GM23248 (cell line): ENCODE data around the gene TLE2. TPM values are rescaled to one million over a fixed set of nuclear protein-coding genes. Genes with fewer than 3 reads are reported as not detected.

Experiments used
- DNase-seq: peaks from one replicate; pipeline ENCODE4 v3.0.0-alpha.2; 2015
- H2AFZ ChIP-seq: fragments of 200-600 bp; sonication (generic); 2 replicates; pipeline ENCODE4 v1.6.1; 2016; ENCODE audit warnings: antibody characterized with exemption
- H3F3A ChIP-seq: fragments of 200-600 bp; sonication (generic); 2 replicates; pipeline ENCODE4 v1.6.1; 2016; ENCODE audit warnings: mild to moderate bottlenecking, antibody characterized with exemption, mixed run types; ENCODE audit not compliant: insufficient read depth
- H3K27ac ChIP-seq: fragments of 200-600 bp; sonication (generic); 2 replicates; pipeline ENCODE4 v1.5.1; 2016; ENCODE audit warnings: mild to moderate bottlenecking
- H3K27me3 ChIP-seq: fragments of 200-600 bp; sonication (generic); replicated peaks from 2 replicates; pipeline ENCODE4 v1.6.1; 2016; ENCODE audit warnings: mild to moderate bottlenecking; ENCODE audit not compliant: insufficient read depth
- H3K36me3 ChIP-seq: fragments of 200-600 bp; sonication (generic); 2 replicates; pipeline ENCODE4 v1.6.1; 2016; ENCODE audit warnings: low read depth, mild to moderate bottlenecking
- H3K4me1 ChIP-seq: fragments of 200-600 bp; sonication (generic); 2 replicates; pipeline ENCODE4 v1.6.1; 2016; ENCODE audit warnings: mild to moderate bottlenecking; ENCODE audit not compliant: insufficient read depth
- H3K4me2 ChIP-seq: fragments of 200-600 bp; sonication (generic); one replicate; pipeline ENCODE4 v1.6.1; 2016; ENCODE audit warnings: mild to moderate bottlenecking; ENCODE audit not compliant: unreplicated experiment
- H3K4me3 ChIP-seq: fragments of 200-600 bp; sonication (generic); 2 replicates; pipeline ENCODE4 v1.5.1; 2016; ENCODE audit warnings: mild to moderate bottlenecking
- H3K79me2 ChIP-seq: fragments of 200-600 bp; sonication (generic); 2 replicates; pipeline ENCODE4 v1.6.1; 2016; ENCODE audit warnings: mild to moderate bottlenecking; ENCODE audit not compliant: insufficient read depth
- H3K9ac ChIP-seq: fragments of 200-600 bp; sonication (generic); 2 replicates; pipeline ENCODE4 v1.6.1; 2016; ENCODE audit warnings: mild to moderate bottlenecking
- H3K9me2 ChIP-seq: fragments of 200-600 bp; sonication (generic); 2 replicates; pipeline ENCODE4 v1.6.1; 2016; ENCODE audit warnings: mixed run types, mild to moderate bottlenecking, moderate library complexity; ENCODE audit not compliant: insufficient read depth
- H3K9me3 ChIP-seq: fragments of 200-600 bp; sonication (generic); one replicate; pipeline ENCODE4 v1.6.1; 2017; ENCODE audit warnings: low read depth
- H4K20me1 ChIP-seq: fragments of 200-600 bp; sonication (generic); 2 replicates; pipeline ENCODE4 v1.6.0; 2016; ENCODE audit not compliant: insufficient read depth
- EZH2 ChIP-seq: fragments of 200-600 bp; sonication (generic); IDR thresholded peaks from 2 replicates; pipeline ENCODE4 v1.6.1; 2018; ENCODE audit warnings: antibody characterized with exemption, mild to moderate bottlenecking; ENCODE audit not compliant: insufficient read depth, poor library complexity, severe bottlenecking
- EZH2phosphoT487 ChIP-seq: fragments of 200-600 bp; sonication (generic); IDR thresholded peaks from 2 replicates; pipeline ENCODE4 v1.6.1; 2018; ENCODE audit warnings: antibody characterized with exemption, moderate library complexity, mild to moderate bottlenecking, low read depth; ENCODE audit not compliant: insufficient read depth
- WGBS, 2 experiments: methylation state at CpG; one replicate each; pipeline ENCODE4 v1.1.6; 2015 to 2017; ENCODE audit warnings: low lambda C conversion rate in 2 of 2, low coverage in 1 of 2; ENCODE audit errors: missing lambda C conversion rate in 2 of 2; 5-methylcytosine and 5-hydroxymethylcytosine counted together
- in situ Hi-C: fragments of 300-500 bp; cut with MboI; formaldehyde crosslinking; loops from 2 replicates; pipeline ENCODE4 v1.15.0; 2020
- polyA plus RNA-seq: library from polyadenylated mRNA; unstranded; fragments of >200 nt; fragmentation: Nextera tagmentation; extraction: Ambion mirVana; gene quantifications from 2 replicates; pipeline ENCODE4 v1.2.1, GENCODE V29; 2016
- total RNA-seq: library from RNA; depleted of rRNA; stranded (reverse); fragments of >200 nt; shearing (Covaris generic); gene quantifications from 2 replicates; pipeline ENCODE4 v1.2.3, GENCODE V29; 2014; rRNA removed

Gene TLE2
- total and polyA plus RNA-seq, 2 experiments from 2014 or later, result 3.6 to 10.1 TPM

DNA sequence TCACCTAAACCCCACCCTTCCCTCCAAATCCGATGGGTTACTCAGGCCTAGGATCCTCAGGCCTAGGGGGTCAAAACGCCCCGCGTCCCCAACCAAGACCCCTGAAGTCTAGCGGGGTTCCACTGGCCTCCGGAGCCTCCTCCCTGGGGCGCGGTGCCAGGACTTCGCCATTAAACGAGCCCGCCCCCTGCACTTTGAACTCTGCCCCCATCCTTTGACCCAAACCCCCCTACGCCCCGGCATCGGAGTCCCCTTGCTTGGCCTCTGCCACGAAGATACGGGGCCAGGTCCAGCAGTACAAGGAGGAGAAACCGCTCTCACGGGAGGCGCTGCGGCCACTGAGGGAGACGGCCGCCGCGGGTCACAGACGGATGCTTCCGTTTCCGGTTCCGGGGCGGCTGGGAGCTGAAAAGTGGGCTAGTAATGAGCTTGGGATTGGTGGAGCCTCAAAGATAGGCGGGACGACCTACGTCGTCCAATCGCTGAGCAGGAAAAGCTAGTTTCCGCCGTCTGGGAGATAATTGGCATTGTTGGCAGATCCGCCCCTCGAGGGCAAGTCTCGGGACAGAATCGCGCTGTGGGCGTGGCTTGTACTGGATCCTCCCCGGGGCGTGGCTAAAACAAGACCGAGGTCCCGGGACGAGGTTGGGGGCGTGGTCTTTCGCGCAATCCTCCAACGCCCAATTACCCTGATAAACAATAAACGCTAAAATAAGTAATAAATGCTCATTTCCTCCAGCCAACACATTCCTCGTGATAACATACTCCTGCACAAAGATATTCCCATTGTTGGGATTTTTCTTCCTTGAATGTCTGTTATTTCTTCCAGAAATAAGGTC is 78.6 kb downstream of the TLE2 start:
- Histone ChIP-seq H3K9me3 (no peaks in the 10 kb centered on the region), H3F3A (no peaks in the 10 kb centered on the region), H3K9me2 (no peaks in the 10 kb centered on the region), H4K20me1 (no peaks in the 10 kb centered on the region), H3K9ac (peak overlapping the region; percentile 93), H3K4me3 (peak overlapping the region; percentile 89), H3K27me3 (no peaks in the 10 kb centered on the region), H2AFZ (peak overlapping the region; percentile 81), H3K36me3 (no peaks in the 10 kb centered on the region), H3K27ac (peak overlapping the region; percentile 73), H3K79me2 (peaks cover 18% of the 10 kb centered on the region), H3K4me2 (peak overlapping the region; percentile 95), H3K4me1 (no peaks in the 10 kb centered on the region)
- DNase-seq, result peak; percentile 100
- in situ Hi-C loops, result loop anchor here (10.0 kb wide), 1 partner anchor 214 kb away; no protein-coding TSS in a partner anchor
- 0 to 1% methylated on average over 53 of the region's 53 CpGs for WGBS, 2 experiments
- no peak for TF ChIP-seq EZH2
- no peak for TF ChIP-seq EZH2phosphoT487

DNA sequence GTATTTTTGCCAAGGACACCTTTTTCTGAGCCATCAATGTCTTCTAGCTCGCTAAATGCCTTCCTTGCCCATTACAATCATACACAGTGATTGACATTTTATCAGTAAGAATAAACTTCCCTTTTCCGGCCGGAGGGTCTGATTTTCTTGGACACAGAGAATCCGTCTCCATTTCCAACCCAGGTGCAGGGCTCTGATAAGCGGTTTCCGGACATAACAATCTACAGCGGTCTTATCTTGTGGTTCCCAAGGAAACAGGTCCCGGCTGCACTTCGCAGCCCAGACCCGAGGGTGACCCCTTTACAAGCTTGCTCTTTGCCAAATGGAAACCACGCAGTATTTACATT is 79.2 kb downstream of the TLE2 start:
- Histone ChIP-seq H3K9ac (peak overlapping the region; percentile 93), H3K9me2 (no peaks in the 10 kb centered on the region), H3F3A (no peaks in the 10 kb centered on the region), H3K4me2 (peak overlapping the region; percentile 95), H3K4me3 (peak overlapping the region; percentile 89), H3K36me3 (no peaks in the 10 kb centered on the region), H3K4me1 (no peaks in the 10 kb centered on the region), H3K79me2 (peaks cover 18% of the 10 kb centered on the region), H4K20me1 (no peaks in the 10 kb centered on the region), H2AFZ (peak overlapping the region; percentile 77), H3K27ac (peak overlapping the region; percentile 73), H3K27me3 (no peaks in the 10 kb centered on the region), H3K9me3 (no peaks in the 10 kb centered on the region)
- WGBS, 2 experiments, result 2 to 3% methylated on average over 11 of the region's 11 CpGs
- in situ Hi-C loops, result loop anchor here (10.0 kb wide), 1 partner anchor 215 kb away; no protein-coding TSS in a partner anchor
- TF ChIP-seq EZH2 (no peak), EZH2phosphoT487 (no peak)
- DNase-seq, result peak; percentile 32

Other genes with a start within 250 kb of the TLE2 start
- 56.1 and 57.5 TPM in 2 replicates for gene SGTA, start 246.0 kb downstream of the TLE2 start, total RNA-seq
- gene SGTA, start 246.0 kb downstream of the TLE2 start, polyA plus RNA-seq, result 66.0 and 66.2 TPM in 2 replicates
- 136 and 153 TPM in 2 replicates for gene THOP1, start 243.8 kb downstream of the TLE2 start, total RNA-seq
- 64.8 and 70.0 TPM in 2 replicates for gene THOP1, start 243.8 kb downstream of the TLE2 start, polyA plus RNA-seq
- 2.9 and 3.0 TPM in 2 replicates for gene ZNF554, start 209.4 kb downstream of the TLE2 start, total RNA-seq
- 1.4 and 2.2 TPM in 2 replicates for gene ZNF554, start 209.4 kb downstream of the TLE2 start, polyA plus RNA-seq
- gene ZNF555, start 187.8 kb downstream of the TLE2 start, total RNA-seq, result 4.3 and 7.3 TPM in 2 replicates
- gene ZNF555, start 187.8 kb downstream of the TLE2 start, polyA plus RNA-seq, result 5.8 and 6.2 TPM in 2 replicates
- gene ZNF556, start 161.9 kb downstream of the TLE2 start, total RNA-seq, result not detected in 2 replicates
- not detected in 2 replicates for gene ZNF556, start 161.9 kb downstream of the TLE2 start, polyA plus RNA-seq
- gene ZNF57, start 128.4 kb downstream of the TLE2 start, total RNA-seq, result 1.7 and 4.6 TPM in 2 replicates
- 1.9 and 2.3 TPM in 2 replicates for gene ZNF57, start 128.4 kb downstream of the TLE2 start, polyA plus RNA-seq
- 0.76 and 1.1 TPM in 2 replicates for gene ZNF77, start 84.3 kb downstream of the TLE2 start, total RNA-seq
- 1.2 TPM in 2 replicates for gene ZNF77, start 84.3 kb downstream of the TLE2 start, polyA plus RNA-seq
- 0.13 and 0.65 TPM in 2 replicates for gene TLE6, start 51.7 kb downstream of the TLE2 start, total RNA-seq
- gene TLE6, start 51.7 kb downstream of the TLE2 start, polyA plus RNA-seq, result 0.21 and 0.68 TPM in 2 replicates
- 254 and 337 TPM in 2 replicates for gene TLE5, start 33.2 kb upstream of the TLE2 start, total RNA-seq
- 133 and 157 TPM in 2 replicates for gene TLE5, start 33.2 kb upstream of the TLE2 start, polyA plus RNA-seq
- 69.9 and 99.3 TPM in 2 replicates for gene GNA11, start 65.1 kb upstream of the TLE2 start, total RNA-seq
- gene GNA11, start 65.1 kb upstream of the TLE2 start, polyA plus RNA-seq, result 14.2 and 15.0 TPM in 2 replicates
- gene GNA15, start 106.8 kb upstream of the TLE2 start, total RNA-seq, result not detected in 2 replicates
- gene GNA15, start 106.8 kb upstream of the TLE2 start, polyA plus RNA-seq, result not detected in 2 replicates
- not detected in 2 replicates for gene S1PR4, start 149.5 kb upstream of the TLE2 start, total RNA-seq
- not detected in 2 replicates for gene S1PR4, start 149.5 kb upstream of the TLE2 start, polyA plus RNA-seq
- 73.0 and 76.5 TPM in 2 replicates for gene NCLN, start 156.7 kb upstream of the TLE2 start, total RNA-seq
- gene NCLN, start 156.7 kb upstream of the TLE2 start, polyA plus RNA-seq, result 84.8 and 91.3 TPM in 2 replicates
- 1.1 TPM in 1 of 2 replicates, not detected in the other for gene CELF5, start 195.4 kb upstream of the TLE2 start, total RNA-seq
- 0.24 TPM in 1 of 2 replicates, not detected in the other for gene CELF5, start 195.4 kb upstream of the TLE2 start, polyA plus RNA-seq